HEK293 (cell line): ENCODE measurements around the gene EGFLAM.

Experiments used
- GLIS2 ChIP-seq: fragments of 450-650 bp; formaldehyde crosslinking; IDR thresholded peaks from 2 replicates; pipeline ENCODE4 v1.5.1; 2016; ENCODE audit warnings: missing biosample characterization, missing genetic modification characterization
- KLF9 ChIP-seq: fragments of 450-650 bp; formaldehyde crosslinking; IDR thresholded peaks from 2 replicates; pipeline ENCODE4 v1.5.1; 2016; ENCODE audit warnings: missing biosample characterization, missing genetic modification characterization, low read depth
- SETDB1 ChIP-seq: IDR thresholded peaks from one replicate; pipeline ENCODE4 v1.6.1; 2017; ENCODE audit warnings: mild to moderate bottlenecking, low read length, moderate library complexity, mixed read lengths; ENCODE audit not compliant: insufficient read length
- YY1 ChIP-seq: fragments of 450-650 bp; formaldehyde crosslinking; IDR thresholded peaks from 2 replicates; pipeline ENCODE4 v1.5.1; 2018; ENCODE audit warnings: missing biosample characterization, missing genetic modification characterization
- ZNF184 ChIP-seq: fragments of 450-650 bp; IDR thresholded peaks from 2 replicates; pipeline ENCODE4 v1.5.1; 2018; ENCODE audit warnings: missing biosample characterization, mild to moderate bottlenecking, missing genetic modification characterization
- ZNF302 ChIP-seq: fragments of 450-650 bp; formaldehyde crosslinking; IDR thresholded peaks from 2 replicates; pipeline ENCODE4 v1.5.1; 2016; ENCODE audit warnings: missing biosample characterization, missing genetic modification characterization, low read depth
- TF ChIP-seq, protein P1 (sequence below): fragments of 450-650 bp; formaldehyde crosslinking; IDR thresholded peaks from 2 replicates; pipeline ENCODE4 v1.5.1; 2016; ENCODE audit warnings: missing biosample characterization, missing genetic modification characterization
- TF ChIP-seq, protein P2 (sequence below): fragments of 450-650 bp; formaldehyde crosslinking; IDR thresholded peaks from 2 replicates; pipeline ENCODE4 v1.5.1; 2016; ENCODE audit warnings: missing biosample characterization, missing genetic modification characterization
- TF ChIP-seq, protein P3 (sequence below): fragments of 450-650 bp; formaldehyde crosslinking; IDR thresholded peaks from 2 replicates; pipeline ENCODE4 v1.5.1; 2016; ENCODE audit warnings: missing biosample characterization, missing genetic modification characterization
- TF ChIP-seq, protein P4 (sequence below): fragments of 450-650 bp; formaldehyde crosslinking; IDR thresholded peaks from 2 replicates; pipeline ENCODE4 v1.5.1; 2016; ENCODE audit warnings: missing biosample characterization, missing genetic modification characterization
- TF ChIP-seq, protein P5 (sequence below): IDR thresholded peaks from 2 replicates; pipeline ENCODE4 v1.6.1; 2011; ENCODE audit warnings: mild to moderate bottlenecking, low read depth, low read length, borderline replicate concordance

DNA sequence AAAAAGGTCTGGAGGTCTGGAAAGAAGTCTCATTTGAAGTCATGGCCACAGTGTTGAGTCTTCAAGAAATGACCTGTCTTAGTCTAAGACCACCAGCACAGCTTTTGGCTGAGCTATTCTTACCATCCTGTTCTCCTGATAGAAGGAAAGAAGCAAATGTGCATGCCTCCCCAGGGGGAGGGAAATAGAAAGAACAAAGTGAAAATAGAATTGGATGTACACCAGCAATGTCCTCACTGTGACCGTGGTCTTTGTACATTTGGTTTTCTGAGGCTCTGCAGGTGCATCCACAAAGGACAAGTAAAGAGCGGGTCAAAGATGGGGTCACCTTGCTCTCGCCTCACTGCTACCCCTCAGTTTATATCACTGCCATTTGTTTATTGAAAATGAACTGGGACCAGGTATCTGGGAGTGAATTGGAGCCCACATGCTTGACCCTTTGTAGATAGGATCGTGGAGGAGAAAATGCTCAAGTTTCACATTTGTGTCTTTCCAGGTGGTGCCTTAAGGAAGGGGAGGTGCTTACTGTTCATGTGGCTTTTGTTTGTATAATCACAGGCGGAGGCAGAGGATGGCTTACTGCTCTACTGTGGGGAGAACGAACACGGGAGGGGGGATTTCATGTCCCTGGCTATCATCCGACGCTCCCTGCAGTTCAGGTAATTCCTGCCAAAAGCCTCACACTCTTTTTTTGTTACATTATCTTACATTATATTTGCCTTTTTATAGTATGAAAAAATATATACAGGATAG, 150.3 kb downstream of the EGFLAM start:
- TF ChIP-seq, protein P1, sequence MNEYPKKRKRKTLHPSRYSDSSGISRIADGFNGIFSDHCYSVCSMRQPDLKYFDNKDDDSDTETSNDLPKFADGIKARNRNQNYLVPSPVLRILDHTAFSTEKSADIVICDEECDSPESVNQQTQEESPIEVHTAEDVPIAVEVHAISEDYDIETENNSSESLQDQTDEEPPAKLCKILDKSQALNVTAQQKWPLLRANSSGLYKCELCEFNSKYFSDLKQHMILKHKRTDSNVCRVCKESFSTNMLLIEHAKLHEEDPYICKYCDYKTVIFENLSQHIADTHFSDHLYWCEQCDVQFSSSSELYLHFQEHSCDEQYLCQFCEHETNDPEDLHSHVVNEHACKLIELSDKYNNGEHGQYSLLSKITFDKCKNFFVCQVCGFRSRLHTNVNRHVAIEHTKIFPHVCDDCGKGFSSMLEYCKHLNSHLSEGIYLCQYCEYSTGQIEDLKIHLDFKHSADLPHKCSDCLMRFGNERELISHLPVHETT: no peak
- TF ChIP-seq, protein P2, sequence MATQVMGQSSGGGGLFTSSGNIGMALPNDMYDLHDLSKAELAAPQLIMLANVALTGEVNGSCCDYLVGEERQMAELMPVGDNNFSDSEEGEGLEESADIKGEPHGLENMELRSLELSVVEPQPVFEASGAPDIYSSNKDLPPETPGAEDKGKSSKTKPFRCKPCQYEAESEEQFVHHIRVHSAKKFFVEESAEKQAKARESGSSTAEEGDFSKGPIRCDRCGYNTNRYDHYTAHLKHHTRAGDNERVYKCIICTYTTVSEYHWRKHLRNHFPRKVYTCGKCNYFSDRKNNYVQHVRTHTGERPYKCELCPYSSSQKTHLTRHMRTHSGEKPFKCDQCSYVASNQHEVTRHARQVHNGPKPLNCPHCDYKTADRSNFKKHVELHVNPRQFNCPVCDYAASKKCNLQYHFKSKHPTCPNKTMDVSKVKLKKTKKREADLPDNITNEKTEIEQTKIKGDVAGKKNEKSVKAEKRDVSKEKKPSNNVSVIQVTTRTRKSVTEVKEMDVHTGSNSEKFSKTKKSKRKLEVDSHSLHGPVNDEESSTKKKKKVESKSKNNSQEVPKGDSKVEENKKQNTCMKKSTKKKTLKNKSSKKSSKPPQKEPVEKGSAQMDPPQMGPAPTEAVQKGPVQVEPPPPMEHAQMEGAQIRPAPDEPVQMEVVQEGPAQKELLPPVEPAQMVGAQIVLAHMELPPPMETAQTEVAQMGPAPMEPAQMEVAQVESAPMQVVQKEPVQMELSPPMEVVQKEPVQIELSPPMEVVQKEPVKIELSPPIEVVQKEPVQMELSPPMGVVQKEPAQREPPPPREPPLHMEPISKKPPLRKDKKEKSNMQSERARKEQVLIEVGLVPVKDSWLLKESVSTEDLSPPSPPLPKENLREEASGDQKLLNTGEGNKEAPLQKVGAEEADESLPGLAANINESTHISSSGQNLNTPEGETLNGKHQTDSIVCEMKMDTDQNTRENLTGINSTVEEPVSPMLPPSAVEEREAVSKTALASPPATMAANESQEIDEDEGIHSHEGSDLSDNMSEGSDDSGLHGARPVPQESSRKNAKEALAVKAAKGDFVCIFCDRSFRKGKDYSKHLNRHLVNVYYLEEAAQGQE (tag by site-specific recombination): no peak
- TF ChIP-seq, protein P3, sequence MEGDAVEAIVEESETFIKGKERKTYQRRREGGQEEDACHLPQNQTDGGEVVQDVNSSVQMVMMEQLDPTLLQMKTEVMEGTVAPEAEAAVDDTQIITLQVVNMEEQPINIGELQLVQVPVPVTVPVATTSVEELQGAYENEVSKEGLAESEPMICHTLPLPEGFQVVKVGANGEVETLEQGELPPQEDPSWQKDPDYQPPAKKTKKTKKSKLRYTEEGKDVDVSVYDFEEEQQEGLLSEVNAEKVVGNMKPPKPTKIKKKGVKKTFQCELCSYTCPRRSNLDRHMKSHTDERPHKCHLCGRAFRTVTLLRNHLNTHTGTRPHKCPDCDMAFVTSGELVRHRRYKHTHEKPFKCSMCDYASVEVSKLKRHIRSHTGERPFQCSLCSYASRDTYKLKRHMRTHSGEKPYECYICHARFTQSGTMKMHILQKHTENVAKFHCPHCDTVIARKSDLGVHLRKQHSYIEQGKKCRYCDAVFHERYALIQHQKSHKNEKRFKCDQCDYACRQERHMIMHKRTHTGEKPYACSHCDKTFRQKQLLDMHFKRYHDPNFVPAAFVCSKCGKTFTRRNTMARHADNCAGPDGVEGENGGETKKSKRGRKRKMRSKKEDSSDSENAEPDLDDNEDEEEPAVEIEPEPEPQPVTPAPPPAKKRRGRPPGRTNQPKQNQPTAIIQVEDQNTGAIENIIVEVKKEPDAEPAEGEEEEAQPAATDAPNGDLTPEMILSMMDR (tag by site-specific recombination): no peak
- TF ChIP-seq, protein P4, sequence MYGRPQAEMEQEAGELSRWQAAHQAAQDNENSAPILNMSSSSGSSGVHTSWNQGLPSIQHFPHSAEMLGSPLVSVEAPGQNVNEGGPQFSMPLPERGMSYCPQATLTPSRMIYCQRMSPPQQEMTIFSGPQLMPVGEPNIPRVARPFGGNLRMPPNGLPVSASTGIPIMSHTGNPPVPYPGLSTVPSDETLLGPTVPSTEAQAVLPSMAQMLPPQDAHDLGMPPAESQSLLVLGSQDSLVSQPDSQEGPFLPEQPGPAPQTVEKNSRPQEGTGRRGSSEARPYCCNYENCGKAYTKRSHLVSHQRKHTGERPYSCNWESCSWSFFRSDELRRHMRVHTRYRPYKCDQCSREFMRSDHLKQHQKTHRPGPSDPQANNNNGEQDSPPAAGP (tag by site-specific recombination): no peak
- TF ChIP-seq ZNF302 (tag by site-specific recombination) (no peak), KLF9 (tag by site-specific recombination) (no peak), YY1 (no peak), SETDB1 (no peak), ZNF184 (tag by site-specific recombination) (no peak), GLIS2 (tag by site-specific recombination) (no peak)
- TF ChIP-seq, protein P5, sequence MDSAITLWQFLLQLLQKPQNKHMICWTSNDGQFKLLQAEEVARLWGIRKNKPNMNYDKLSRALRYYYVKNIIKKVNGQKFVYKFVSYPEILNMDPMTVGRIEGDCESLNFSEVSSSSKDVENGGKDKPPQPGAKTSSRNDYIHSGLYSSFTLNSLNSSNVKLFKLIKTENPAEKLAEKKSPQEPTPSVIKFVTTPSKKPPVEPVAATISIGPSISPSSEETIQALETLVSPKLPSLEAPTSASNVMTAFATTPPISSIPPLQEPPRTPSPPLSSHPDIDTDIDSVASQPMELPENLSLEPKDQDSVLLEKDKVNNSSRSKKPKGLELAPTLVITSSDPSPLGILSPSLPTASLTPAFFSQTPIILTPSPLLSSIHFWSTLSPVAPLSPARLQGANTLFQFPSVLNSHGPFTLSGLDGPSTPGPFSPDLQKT: no peak
